ENCODE measurements around the gene TMEM250. TPM values are rescaled to one million over a fixed set of nuclear protein-coding genes. Genes with fewer than 3 reads are reported as not detected.

The TMEM250 gene
- total and polyA plus RNA-seq, 9 of the 15 experiments (the other 6 are each of a cell fraction or from before 2014, with no cell fraction given): 0.32 to 44.6 (median 12.2) TPM

- intact Hi-C loops (cut with micrococcal nuclease): loop anchor here (2.0 to 10.0 kb wide), 2 partner anchors 29 to 125 kb away; partner anchors contain the start of genes TMEM250 and UBAC1
- peaks cover 40% of the 10 kb centered on the region; the same call in 1 of the 2 replicates for H4K20me1 ChIP-seq (replicated peaks; ENCODE audit: control insufficient read depth, insufficient read depth, low read length)
- POLR2A ChIA-PET: interaction anchor here (0.6 kb wide), 1 partner anchor 271 kb away, joined by 3 read pairs; no protein-coding TSS in a partner anchor
- H3K4me3 ChIP-seq: no peak overlapping the region
- BruUV-seq (replicated peaks): no TSS peak
- H3K27ac ChIP-seq (ENCODE audit: extremely low read depth, low read depth, low read length): no peak overlapping the region
- peaks cover 97% of the 10 kb centered on the region for H3K79me2 ChIP-seq (ENCODE audit: control insufficient read depth, insufficient read depth, low read length)
- H3K36me3 ChIP-seq (ENCODE audit: control insufficient read depth, insufficient read depth, low read length): peaks cover 31% of the 10 kb centered on the region; the same call in 2 of the 3 replicates
- FAIRE-seq: peak; percentile 70
- no peak overlapping the region for H2AFZ ChIP-seq (ENCODE audit: low read depth, low read length)
- peak in 1 of 4 experiments; percentile 17 for DNase-seq (ENCODE audit: extremely low read depth in 1 of 4, low spot score in 3 of 4)
- CTCF ChIA-PET (ENCODE audit: low intra/inter-chr PET ratio): interaction anchor here (0.6 to 2.4 kb wide), 3 partner anchors 34 to 123 kb away, joined by 3 to 44 read pairs (median 4); no protein-coding TSS in a partner anchor
- H3K27me3 ChIP-seq (ENCODE audit: control insufficient read depth in 2 of 2, insufficient read depth in 2 of 2, low read length in 2 of 2): no peaks in the 10 kb centered on the region
- peak overlapping the region in 1 of 2 experiments; percentile 38; a peak in 1 of 4 replicates for H3K9ac ChIP-seq (ENCODE audit: insufficient read depth in 1 of 2, low read depth in 2 of 2, low read length in 2 of 2)
- H3K4me1 ChIP-seq (replicated peaks in 1 of 2; ENCODE audit: control insufficient read depth in 2 of 2, insufficient read depth in 2 of 2, low read length in 2 of 2): peaks cover 14 to 85% of the 10 kb centered on the region in 2 experiments; a peak in 4 of 5 replicates
- no peak overlapping the region for H3K4me2 ChIP-seq (ENCODE audit: insufficient read depth, low read length)
- no peak for ATAC-seq
- in situ Hi-C loops (cut with MboI): no loop called here
- H3K9me1 ChIP-seq (ENCODE audit: control insufficient read depth, insufficient read depth, low read length): no peaks in the 10 kb centered on the region
- H3K9me3 ChIP-seq (replicated peaks; ENCODE audit: control insufficient read depth, insufficient read depth, low read depth, low read length): no peaks in the 10 kb centered on the region
- 50% methylated on average over 3 of the region's 3 CpGs for WGBS (ENCODE audit: insufficient coverage, low coverage, missing lambda C conversion rate)
- TF ChIP-seq RAD21 (CRISPR knock-in tag; conservative IDR thresholded peaks at IDR 0.05 in 1 of 2, IDR thresholded peaks at IDR 0.05 in 1 of 2): peak; percentile 30 to 55; a peak in 3 of 4 replicates
- TF ChIP-seq, protein P1, sequence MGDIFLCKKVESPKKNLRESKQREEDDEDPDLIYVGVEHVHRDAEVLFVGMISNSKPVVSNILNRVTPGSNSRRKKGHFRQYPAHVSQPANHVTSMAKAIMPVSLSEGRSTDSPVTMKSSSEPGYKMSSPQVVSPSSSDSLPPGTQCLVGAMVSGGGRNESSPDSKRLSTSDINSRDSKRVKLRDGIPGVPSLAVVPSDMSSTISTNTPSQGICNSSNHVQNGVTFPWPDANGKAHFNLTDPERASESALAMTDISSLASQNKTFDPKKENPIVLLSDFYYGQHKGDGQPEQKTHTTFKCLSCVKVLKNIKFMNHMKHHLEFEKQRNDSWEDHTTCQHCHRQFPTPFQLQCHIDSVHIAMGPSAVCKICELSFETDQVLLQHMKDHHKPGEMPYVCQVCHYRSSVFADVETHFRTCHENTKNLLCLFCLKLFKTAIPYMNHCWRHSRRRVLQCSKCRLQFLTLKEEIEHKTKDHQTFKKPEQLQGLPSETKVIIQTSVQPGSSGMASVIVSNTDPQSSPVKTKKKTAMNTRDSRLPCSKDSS (IDR thresholded peaks at IDR 0.05; ENCODE audit: low read depth, partially characterized antibody): no peak
- TF ChIP-seq NELFE (IDR thresholded peaks at IDR 0.05; ENCODE audit: insufficient read depth, insufficient read length): no peak
- peak; percentile 43; the same call in 1 of the 2 replicates for TF ChIP-seq SMC3 (conservative IDR thresholded peaks at IDR 0.05; ENCODE audit: insufficient read depth, low read depth, low read length)
- TF ChIP-seq NFATC3 (IDR thresholded peaks at IDR 0.05): no peak
- TF ChIP-seq KLF6 (CRISPR knock-in tag; IDR thresholded peaks at IDR 0.05; ENCODE audit: borderline replicate concordance): no peak
- peak; percentile 82 for TF ChIP-seq MEIS2 (IDR thresholded peaks at IDR 0.05; ENCODE audit: partially characterized antibody)
- TF ChIP-seq ZNF384 (IDR thresholded peaks at IDR 0.05; ENCODE audit: low read depth, low read length): peak; percentile 75
- TF ChIP-seq, protein P2, sequence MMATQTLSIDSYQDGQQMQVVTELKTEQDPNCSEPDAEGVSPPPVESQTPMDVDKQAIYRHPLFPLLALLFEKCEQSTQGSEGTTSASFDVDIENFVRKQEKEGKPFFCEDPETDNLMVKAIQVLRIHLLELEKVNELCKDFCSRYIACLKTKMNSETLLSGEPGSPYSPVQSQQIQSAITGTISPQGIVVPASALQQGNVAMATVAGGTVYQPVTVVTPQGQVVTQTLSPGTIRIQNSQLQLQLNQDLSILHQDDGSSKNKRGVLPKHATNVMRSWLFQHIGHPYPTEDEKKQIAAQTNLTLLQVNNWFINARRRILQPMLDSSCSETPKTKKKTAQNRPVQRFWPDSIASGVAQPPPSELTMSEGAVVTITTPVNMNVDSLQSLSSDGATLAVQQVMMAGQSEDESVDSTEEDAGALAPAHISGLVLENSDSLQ (IDR thresholded peaks at IDR 0.05): peak; percentile 66
- TF ChIP-seq, protein P3, sequence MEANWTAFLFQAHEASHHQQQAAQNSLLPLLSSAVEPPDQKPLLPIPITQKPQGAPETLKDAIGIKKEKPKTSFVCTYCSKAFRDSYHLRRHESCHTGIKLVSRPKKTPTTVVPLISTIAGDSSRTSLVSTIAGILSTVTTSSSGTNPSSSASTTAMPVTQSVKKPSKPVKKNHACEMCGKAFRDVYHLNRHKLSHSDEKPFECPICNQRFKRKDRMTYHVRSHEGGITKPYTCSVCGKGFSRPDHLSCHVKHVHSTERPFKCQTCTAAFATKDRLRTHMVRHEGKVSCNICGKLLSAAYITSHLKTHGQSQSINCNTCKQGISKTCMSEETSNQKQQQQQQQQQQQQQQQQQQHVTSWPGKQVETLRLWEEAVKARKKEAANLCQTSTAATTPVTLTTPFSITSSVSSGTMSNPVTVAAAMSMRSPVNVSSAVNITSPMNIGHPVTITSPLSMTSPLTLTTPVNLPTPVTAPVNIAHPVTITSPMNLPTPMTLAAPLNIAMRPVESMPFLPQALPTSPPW (CRISPR knock-in tag; IDR thresholded peaks at IDR 0.05): 0 out of 2 replicates have a peak, but pooled peaks have one; percentile 6
- TF ChIP-seq, protein P4, sequence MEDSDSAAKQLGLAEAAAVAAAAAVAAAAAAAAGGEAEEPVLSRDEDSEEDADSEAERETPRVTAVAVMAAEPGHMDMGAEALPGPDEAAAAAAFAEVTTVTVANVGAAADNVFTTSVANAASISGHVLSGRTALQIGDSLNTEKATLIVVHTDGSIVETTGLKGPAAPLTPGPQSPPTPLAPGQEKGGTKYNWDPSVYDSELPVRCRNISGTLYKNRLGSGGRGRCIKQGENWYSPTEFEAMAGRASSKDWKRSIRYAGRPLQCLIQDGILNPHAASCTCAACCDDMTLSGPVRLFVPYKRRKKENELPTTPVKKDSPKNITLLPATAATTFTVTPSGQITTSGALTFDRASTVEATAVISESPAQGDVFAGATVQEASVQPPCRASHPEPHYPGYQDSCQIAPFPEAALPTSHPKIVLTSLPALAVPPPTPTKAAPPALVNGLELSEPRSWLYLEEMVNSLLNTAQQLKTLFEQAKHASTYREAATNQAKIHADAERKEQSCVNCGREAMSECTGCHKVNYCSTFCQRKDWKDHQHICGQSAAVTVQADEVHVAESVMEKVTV (CRISPR knock-in tag; IDR thresholded peaks at IDR 0.05): 0 out of 2 replicates have a peak, but pooled peaks have one; percentile 13
- TF ChIP-seq CTCF (IDR thresholded peaks at IDR 0.05 in 2 of 3, conservative IDR thresholded peaks at IDR 0.05 in 1 of 3; ENCODE audit: insufficient read depth in 2 of 3, low read depth in 1 of 3, low read length in 3 of 3): peak in 2 of 3 experiments; percentile 50 to 70; a peak in 3 of 6 replicates
These were observed 29.0 kb downstream of the TMEM250 start for GRCh38 chr9:136089697-136090045.
